NCI-H1105 treated with DMSO at 0.1 percent for 48 hours (cell line): ENCODE results near the gene MED12L.
A peak's percentile ranks its signal among the peaks of the same experiment; 100 is the strongest.

Experiments
- DNase-seq: peaks from one replicate; lab custom pipeline; 2025; lab: John Stamatoyannopoulos, UW

MED12L gene

DNA sequence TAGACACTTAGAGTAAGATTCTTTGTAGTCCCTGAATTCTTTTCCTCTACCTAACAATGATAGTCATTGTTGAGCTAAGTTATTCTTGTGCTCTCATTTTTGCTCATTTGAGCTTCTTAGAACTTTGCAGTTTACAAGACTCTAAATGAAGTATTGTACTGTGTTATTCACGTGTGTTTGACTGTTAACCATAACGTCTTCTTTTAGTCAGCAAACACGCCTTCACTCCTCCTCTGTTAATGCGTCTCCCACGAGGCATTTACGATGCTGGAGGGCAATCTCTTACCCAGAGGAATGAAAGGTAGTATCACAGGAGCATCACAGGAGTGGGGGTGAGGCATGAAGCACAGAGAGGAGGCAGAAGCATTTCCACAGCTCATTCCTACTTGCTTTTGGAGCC, 207.7 kb downstream of the MED12L start:
- no peak for DNase-seq

GRCh38 chr3:151296226-151296625, 210.8 kb downstream of the MED12L start:
- DNase-seq: no peak

- DNase-seq: no peak
These were observed 212.0 kb downstream of the MED12L start for GRCh38 chr3:151297429-151297828.

DNA sequence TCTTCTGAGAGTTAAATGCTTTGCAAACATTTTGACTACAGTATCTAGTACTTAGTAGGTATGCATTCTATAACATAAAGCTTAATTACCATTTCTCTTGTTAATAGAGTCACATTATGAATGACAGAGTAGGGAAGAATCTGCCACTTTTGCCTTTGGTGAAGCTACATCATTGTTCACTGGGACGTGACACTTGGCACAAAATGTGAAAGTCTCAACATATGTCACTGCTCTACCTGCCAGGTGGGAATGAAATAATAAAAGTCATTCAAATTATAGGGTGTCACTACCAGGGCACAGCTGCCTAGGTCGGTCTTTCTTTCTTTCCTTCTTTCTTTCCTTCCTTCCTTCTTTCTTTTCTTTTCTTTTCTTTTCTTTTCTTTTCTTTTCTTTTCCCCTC, 213.5 kb downstream of the MED12L start:
- peak; percentile 26 for DNase-seq

- no peak for DNase-seq
These were observed 215.1 kb downstream of the MED12L start for GRCh38 chr3:151300539-151300938.

GRCh38 chr3:151301787-151302186, 216.3 kb downstream of the MED12L start:
- no peak for DNase-seq

- no peak for DNase-seq
These were observed 218.3 kb downstream of the MED12L start for GRCh38 chr3:151303751-151304150.

DNA sequence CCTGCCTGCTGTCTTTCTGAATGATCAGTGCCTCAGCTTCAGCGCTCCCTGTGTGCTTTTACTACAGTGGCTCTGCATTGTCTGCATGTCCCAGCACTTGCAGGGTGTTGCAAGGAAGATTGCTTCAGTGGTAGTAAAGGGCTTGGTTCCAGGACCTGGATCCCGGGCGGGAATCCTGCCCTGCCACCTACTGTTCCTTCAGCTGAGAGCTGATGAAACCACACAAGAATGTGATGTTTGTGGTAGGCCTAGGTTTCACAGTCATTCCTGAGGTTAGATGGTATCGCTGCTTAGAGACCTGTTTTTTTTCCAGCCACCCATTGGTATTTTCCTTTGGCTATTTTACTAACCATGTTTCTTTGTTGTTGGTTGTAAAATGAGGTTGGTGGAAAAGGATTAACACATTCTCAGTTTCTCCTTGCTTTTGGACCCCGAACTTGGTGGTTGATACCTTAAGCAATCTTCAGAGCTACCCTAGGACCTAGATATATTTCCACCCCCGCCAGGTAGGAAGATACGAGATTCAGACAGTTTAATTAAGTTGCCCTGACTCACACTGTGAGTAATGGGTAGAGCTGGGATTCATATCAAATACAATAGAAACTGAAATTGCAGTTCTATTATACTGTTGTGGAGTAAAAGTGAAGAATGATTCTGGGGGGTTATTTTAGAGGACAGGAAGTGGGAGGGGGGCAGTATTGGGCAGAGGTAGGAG, 219.8 kb downstream of the MED12L start:
- DNase-seq: no peak

DNA sequence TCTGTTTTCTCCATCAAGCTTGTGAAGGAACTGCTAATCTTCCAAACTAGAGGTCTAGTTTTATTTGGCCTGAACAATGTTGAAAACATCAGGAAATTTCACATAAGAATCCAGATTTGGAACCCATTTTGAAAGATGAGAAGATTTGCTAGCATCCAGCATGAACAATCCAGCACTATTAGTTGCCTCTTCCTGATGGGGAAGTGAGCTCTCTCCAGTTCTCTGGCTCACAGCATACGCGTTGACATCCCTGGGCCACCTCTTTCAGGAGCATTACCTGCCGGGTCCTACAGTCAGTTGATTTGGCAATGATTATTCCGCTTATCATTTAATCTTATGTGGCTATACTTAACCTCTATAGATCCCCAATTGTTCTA, 220.3 kb downstream of the MED12L start:
- no peak for DNase-seq

GRCh38 chr3:151306168-151306810, 220.8 kb downstream of the MED12L start:
- DNase-seq: no peak

GRCh38 chr3:151307131-151307530, 221.7 kb downstream of the MED12L start:
- DNase-seq: no peak

DNA sequence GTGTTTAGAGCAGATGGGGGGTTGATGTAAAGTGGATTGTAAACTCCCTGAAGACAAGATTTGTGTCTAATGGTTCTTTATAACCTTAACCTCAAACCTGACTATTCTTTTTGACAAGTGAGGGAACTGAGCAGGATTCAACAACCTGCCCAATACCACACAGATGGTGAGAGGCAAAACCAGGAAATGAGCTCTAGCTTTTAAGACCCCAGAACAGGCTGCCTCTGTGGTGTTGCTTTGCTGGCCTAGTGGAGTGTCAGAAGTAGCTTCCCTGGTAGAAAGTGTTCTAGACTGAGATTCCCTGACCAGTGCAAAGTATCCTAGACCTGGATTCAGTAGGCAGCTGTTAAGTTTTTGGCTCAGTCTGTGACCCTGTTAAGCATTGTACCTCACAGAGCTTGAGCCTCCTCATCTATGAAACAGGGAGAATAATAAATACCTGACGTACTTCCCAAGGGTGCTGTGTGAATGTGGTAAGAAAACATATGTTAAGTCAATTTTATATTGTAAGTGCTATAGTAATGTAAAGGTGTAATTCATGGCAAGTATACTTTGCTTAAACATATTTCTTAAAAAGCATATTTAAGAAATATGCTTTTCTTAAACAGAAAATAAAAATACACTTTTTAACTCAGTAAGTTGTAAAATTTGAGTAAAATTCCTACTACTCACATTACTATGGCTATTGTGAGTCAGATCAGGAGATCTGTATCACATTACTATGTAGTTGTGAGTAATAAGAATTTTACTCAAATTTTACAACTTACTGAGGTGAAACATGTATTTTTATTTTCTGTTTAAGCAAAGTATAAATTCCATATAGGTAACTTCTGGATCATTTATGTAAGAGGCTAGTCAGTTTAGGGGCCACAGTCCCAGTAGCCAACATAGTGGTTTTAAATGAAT, 222.4 kb downstream of the MED12L start:
- DNase-seq: no peak

DNA sequence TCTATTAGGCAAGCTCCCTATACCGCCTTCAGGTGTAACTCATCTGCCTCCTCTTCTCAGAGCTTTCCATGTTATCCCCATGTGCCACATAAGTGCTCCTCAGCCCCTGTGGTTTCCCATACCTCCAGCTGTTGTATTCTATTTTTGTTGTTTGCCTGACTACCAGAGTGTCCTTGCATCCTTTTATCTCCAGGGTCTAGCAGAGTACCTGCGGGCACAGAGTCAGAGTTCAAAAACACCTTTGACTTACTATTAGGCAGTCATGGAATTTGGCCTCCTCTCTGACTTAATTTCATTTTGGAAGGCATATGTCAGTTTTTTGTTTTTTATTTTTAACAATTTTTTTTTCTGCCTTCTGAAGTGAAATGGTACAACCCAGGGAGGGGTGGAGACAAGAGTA, 224.1 kb downstream of the MED12L start:
- DNase-seq: no peak

DNA sequence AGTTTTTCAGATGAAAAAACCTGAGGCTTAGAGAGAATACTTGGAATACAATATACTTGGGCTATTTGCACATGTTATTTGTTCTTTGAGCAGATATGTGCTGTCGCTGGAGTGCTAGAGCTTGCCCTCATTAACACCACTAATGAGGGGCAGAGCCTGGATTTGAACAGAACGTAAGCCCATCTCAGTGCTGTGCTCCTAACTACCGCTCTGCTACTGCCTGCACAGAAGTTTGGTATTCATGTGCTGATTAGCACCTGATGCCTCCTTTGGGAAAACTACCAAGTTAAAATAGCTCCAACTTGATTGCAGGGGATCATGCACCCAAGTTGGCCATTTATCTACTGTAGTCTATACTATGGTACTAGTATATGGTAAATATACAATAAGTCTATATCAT, 227.5 kb downstream of the MED12L start:
- DNase-seq: no peak

DNA sequence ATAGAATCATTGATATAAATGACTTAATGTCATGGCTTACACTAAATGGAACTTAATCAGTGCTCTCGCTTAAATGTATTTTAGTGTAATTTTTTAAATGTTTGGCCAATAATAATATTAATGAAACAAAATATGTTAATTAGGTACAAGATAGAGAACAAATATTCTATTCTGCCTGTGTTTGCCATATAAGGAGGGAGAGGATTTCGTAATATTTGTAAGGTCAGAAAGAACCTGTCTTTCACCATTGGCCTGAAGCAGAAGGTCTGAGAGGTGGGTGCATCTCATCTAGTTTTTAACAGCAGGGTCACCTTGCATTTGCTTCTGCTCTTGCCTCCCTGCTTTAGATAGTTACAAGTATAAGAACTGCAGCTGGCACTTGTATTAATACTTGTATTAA, 228.7 kb downstream of the MED12L start:
- DNase-seq: no peak

- no peak for DNase-seq
These were observed 229.1 kb downstream of the MED12L start for GRCh38 chr3:151314593-151314992.

DNA sequence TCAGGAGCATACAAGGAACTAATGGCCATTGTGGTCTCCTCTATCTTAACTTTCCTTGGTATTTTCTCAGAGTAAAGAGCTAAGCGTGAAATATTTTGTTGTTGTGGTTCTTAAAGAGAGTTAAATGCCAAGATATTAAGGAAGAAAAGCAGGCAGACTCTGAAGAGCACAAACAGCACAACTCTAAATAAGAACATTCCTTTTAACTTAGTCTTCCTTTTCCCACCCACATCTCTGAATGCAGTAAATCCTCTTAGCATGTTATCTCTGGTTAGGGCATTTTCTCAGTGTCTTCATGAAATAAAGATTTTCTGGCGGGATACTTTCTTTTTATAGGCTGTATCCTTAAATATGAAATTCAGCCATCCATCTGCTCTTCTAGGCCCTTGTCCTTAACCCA, 229.7 kb downstream of the MED12L start:
- no peak for DNase-seq

DNA sequence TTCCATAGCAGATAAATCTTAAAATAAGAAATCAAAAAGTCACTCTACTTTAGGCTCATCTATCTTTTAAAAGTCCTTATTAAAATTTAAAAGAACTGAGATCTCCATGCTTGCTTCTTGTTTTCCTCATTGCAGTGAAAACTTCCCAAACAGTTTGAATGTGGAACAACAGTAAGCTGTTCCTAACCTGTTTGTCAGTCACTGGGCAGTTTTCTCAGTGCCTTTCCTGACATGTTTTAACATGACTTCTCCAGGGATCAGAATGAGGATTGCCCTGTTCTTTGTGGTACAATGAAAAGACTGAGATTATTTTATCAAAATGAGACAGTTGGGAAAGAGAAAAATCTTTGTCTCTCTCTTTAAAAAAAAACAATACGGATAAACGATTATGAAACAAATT, 230.4 kb downstream of the MED12L start:
- no peak for DNase-seq

DNA sequence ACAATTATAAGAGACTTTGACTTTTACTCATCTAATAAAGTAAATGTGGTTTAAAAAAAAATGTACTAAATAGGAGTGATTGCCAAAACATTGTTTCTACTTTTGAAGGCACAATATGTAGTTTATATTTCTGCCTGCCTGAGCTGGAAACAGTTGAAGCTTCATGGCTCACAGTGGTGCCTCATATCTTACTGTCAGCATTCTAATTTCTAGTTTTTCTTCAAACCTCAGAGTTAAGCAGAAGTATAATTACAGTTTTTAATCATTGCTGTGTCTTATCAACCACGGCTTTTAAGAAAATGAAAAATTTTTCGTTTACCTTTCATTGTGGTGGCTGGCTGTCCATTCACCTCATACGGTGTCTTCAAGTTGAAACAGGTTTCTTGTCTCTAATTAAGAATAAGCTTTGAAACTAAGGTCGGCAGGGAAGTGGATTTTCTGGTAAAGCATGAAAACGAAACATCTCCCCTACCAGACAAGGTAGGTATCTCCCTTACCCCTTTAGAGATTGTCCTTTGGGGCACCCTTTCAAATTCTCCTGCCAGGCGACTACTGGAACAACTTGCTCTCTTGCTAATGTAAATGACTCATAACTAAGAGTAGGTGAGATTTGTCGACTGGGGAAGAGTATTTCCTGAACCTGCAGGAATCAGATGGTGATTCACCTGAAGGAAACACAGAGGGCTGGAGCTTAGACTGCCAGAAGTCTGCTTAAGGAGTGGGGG, 231.0 kb downstream of the MED12L start, which contains the start of gene GPR87:
Gene GPR87, minus strand, starts transcription at position 554 of the 725 bp plus-strand sequence. CDS start 16,720 bp downstream, outside the sequence.
- no peak for DNase-seq

DNA sequence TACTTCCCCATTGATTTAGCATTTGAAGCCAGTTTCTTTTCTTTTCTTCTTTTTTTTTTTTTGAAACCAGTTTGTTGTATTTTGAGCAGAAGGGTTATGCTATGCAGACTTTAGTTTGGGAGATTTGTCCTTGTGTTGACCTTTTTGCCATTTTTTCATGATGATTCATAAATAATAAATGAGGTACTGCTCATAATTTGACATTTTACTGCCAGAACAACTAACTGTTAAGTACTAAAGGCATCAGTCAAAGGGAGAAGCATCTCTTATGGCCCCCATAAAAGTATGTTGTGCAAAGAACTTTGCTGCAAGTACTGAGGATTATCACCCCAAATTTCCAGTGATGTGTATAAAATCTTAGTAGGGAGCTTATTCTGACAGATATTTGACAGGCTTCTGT, 232.8 kb downstream of the MED12L start:
- DNase-seq: no peak

DNA sequence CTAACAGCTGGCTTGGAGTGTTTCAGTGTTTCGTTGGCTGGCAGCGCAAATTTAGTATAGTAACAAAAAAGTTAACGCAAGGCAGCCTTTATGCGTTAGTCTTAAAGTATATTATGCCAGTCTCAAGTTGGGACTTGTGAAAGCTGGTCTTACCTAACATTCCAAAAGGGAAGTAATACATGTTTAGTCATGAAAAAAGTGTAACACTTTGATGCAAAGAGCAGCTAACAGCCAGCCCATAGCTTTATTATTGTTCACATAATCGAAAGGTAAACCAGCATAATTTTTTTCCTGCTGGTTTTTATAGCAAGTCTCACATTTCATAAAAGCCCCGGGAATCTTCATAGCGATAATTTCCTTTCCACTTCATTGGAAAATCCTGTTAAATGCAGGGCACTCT, 233.5 kb downstream of the MED12L start:
- DNase-seq: no peak

DNA sequence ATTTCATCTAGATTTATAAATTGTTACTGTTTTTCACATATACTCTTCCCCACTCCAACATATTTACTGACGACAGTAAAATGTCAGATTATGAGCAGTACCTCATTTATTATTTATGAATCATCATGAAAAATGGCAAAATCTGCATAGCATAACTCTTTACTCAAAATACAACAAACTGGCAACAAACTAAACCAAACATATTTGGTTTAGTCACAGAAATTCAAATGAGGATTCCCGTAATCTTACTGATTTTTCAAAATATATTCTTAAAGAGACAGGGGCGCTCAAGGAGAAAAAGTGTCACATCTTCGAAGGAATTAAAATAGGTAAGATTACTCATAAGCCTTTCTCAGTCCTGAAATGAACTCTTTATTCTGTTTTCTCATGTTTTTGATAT, 234.2 kb downstream of the MED12L start:
- DNase-seq: no peak
